AG08396 (cell line): Measurements from ENCODE around the gene IL3.

ENCODE experiments used
- DNase-seq: peaks from one replicate; pipeline ENCODE4 v3.0.0; 2012; ENCODE audit warnings: low spot score, mixed read lengths

The IL3 gene

DNA sequence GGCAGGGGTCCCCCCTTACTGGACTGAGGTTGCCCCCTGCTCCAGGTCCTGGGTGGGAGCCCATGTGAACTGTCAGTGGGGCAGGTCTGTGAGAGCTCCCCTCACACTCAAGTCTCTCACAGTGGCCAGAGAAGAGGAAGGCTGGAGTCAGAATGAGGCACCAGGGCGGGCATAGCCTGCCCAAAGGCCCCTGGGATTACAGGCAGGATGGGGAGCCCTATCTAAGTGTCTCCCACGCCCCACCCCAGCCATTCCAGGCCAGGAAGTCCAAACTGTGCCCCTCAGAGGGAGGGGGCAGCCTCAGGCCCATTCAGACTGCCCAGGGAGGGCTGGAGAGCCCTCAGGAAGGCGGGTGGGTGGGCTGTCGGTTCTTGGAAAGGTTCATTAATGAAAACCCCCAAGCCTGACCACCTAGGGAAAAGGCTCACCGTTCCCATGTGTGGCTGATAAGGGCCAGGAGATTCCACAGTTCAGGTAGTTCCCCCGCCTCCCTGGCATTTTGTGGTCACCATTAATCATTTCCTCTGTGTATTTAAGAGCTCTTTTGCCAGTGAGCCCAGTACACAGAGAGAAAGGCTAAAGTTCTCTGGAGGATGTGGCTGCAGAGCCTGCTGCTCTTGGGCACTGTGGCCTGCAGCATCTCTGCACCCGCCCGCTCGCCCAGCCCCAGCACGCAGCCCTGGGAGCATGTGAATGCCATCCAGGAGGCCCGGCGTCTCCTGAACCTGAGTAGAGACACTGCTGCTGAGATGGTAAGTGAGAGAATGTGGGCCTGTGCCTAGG, 13.0 kb downstream of the IL3 start, which contains the start of gene CSF2:
TSS of gene CSF2 (plus strand) at position 559 of the 783 bp plus-strand sequence. CDS start at position 594, 35 bp downstream.
- no peak for DNase-seq

DNA sequence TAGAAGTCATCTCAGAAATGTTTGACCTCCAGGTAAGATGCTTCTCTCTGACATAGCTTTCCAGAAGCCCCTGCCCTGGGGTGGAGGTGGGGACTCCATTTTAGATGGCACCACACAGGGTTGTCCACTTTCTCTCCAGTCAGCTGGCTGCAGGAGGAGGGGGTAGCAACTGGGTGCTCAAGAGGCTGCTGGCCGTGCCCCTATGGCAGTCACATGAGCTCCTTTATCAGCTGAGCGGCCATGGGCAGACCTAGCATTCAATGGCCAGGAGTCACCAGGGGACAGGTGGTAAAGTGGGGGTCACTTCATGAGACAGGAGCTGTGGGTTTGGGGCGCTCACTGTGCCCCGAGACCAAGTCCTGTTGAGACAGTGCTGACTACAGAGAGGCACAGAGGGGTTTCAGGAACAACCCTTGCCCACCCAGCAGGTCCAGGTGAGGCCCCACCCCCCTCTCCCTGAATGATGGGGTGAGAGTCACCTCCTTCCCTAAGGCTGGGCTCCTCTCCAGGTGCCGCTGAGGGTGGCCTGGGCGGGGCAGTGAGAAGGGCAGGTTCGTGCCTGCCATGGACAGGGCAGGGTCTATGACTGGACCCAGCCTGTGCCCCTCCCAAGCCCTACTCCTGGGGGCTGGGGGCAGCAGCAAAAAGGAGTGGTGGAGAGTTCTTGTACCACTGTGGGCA, 13.8 kb downstream of the IL3 start:
- no peak for DNase-seq

DNA sequence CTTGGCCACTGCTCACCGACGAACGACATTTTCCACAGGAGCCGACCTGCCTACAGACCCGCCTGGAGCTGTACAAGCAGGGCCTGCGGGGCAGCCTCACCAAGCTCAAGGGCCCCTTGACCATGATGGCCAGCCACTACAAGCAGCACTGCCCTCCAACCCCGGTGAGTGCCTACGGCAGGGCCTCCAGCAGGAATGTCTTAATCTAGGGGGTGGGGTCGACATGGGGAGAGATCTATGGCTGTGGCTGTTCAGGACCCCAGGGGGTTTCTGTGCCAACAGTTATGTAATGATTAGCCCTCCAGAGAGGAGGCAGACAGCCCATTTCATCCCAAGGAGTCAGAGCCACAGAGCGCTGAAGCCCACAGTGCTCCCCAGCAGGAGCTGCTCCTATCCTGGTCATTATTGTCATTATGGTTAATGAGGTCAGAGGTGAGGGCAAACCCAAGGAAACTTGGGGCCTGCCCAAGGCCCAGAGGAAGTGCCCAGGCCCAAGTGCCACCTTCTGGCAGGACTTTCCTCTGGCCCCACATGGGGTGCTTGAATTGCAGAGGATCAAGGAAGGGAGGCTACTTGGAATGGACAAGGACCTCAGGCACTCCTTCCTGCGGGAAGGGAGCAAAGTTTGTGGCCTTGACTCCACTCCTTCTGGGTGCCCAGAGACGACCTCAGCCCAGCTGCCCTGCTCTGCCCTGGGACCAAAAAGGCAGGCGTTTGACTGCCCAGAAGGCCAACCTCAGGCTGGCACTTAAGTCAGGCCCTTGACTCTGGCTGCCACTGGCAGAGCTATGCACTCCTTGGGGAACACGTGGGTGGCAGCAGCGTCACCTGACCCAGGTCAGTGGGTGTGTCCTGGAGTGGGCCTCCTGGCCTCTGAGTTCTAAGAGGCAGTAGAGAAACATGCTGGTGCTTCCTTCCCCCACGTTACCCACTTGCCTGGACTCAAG, 14.6 kb downstream of the IL3 start:
- no peak for DNase-seq

DNA sequence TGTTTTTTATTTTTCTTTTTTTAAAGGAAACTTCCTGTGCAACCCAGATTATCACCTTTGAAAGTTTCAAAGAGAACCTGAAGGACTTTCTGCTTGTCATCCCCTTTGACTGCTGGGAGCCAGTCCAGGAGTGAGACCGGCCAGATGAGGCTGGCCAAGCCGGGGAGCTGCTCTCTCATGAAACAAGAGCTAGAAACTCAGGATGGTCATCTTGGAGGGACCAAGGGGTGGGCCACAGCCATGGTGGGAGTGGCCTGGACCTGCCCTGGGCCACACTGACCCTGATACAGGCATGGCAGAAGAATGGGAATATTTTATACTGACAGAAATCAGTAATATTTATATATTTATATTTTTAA, 15.2 kb downstream of the IL3 start:
- DNase-seq = no peak

DNA sequence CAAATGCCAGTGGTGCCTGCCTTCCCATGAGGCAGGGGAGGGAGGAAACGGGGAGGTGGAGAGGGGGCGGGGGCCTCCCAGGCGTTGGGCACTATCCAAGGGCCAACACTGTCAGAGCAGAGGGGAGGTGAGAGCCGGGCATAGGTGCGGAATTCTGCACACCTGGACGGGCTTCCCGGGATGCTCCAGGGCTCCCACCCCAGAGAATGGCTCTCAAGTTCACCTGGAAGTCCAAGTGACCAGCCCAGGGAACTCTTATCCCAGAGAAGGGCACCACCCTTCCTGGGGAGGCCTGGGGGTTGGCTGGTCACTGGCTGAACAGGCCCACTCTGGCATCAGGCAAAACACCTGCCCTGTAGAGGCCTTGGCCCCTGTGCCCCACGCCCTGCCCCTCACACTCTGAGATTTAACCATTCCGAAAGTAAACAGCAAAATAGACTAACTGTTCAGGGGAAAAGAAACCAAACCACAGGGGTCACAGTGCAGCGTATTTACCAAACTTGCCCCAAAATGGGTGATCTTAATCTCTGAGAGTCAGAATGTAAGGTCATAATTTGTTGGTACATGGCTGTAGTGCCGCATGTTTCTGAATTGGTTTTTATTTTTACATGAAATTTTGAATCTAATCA, 15.9 kb downstream of the IL3 start:
- no peak for DNase-seq

DNA sequence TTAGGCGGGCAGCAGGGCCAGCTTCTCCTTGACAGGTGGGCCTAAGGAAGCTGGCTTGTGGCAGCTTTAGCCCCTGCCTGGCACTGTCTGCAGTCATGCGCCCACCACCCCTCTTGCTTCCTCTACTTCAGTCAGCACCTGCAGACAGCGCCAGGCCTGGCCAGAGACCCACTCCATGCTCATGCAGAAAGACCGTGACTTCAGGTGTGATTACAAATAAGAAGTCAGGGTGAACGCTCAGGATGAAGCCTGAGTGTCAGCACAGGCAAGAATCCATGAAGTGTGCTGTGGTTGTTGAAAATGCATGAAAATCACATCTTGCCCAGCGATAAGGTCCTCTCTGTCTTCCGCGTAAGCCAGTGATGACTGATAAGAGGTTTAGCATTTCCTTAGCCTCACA, 16.5 kb downstream of the IL3 start:
- no peak for DNase-seq

DNA sequence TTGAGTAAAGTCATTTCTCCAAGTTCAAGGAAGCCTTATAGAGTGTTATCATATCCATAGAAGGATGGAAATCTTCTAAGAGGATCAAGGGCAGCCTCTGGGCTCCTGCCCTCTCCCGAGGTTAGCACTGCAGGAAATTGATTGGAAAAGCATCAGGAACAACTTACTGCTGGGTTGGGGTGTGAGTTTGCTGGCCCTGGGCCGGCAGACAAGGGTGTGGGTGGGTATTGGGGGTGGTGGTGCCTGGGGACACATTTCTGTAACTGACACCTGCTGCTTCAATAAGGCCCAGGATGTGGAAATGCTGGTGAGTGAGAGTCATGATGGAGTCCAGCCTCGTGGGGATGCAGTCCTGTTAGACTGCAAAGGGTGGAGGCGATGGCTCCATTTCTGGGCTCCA, 18.6 kb downstream of the IL3 start:
- DNase-seq = no peak

DNA sequence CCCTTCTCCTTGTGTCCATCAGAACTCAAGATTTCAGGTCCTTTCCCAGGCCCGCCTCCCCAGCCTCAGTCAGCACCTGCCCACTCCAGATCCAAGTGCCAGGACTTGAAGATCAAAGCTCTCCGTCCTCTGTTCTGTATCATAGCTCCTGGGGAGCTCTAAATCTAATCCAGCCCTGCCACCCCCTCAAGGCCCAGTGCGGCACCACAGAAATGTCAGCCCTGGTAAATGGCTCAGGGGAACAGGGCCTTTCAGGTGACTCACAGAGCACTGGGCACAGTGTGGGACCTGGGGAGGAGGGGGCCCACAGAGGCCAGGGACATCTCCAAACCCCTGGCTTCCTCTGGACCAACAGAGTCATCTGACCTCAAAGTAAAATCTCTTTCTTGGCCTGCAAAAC, 19.2 kb downstream of the IL3 start:
- DNase-seq = no peak

DNA sequence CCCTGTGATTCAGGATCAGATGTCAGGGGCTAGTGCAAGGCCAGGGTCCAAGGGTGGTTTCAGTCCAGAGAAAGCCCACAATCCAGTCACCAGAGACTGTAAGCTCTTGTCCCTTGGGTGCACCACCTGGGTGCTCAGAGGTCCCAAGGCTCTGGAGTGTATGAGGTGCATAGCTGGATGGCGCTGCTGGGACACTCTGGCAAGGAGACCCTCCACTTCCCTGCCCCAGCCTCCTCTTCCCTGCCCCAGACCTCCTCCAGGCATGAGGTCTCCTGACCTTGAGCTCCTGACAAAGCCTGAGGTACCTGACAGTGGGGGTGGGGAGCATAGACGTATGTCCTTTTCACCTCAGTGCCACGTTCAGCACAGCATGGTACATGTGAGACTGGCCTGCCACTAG, 20.1 kb downstream of the IL3 start:
- DNase-seq = no peak

DNA sequence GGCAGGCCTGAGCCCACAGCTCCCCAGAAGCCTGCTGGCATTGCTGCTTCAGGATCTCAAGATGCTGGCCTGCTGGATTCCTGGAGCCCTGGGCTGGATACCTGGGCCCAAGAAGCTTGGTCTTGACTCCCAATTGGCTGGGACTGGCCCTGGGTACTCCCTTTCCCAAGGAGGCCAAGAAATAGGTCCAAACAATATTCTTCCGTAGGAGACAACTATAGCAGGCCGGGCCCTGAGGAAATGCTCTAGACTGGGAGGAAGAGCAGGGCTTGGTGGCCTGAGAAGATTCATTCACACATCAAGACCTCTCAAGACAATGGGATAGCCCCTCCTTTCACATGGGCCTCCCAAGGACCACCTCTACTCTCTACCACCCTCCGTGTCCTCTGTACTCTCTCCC, 21.0 kb downstream of the IL3 start:
- DNase-seq = no peak

DNA sequence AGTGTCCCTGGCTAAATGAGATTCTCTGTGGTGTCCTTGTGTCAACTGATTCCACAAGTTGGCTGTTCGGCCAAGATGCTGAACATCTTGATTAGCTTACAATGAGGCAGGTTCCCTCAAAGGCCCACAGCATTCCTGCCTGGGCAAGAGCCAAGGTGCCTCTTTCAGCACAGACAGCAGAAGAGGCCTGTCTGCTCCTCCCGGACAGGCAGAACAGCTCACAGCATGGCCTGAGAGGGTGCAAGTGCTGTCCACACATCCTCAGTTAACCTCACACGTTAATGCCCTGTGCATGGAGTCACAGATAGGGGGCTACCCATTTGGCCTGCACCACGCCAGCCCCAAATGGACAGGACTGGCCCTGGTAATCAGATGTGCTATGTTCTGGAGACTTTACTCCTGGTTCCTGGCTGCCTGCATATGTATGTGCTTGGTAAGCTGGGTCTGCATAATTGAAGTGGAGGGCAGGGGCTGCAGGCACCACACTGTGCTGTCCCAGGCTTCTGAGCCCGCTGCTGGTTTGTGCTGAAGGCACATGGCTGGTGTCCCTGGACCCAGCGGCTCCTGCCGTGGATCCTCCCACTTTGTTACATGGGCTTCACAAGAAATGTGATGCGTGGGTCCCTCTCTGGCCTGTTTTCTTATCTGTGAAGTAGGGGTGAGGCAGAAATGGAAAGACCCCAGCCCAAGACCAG, 22.0 kb downstream of the IL3 start:
- no peak for DNase-seq

DNA sequence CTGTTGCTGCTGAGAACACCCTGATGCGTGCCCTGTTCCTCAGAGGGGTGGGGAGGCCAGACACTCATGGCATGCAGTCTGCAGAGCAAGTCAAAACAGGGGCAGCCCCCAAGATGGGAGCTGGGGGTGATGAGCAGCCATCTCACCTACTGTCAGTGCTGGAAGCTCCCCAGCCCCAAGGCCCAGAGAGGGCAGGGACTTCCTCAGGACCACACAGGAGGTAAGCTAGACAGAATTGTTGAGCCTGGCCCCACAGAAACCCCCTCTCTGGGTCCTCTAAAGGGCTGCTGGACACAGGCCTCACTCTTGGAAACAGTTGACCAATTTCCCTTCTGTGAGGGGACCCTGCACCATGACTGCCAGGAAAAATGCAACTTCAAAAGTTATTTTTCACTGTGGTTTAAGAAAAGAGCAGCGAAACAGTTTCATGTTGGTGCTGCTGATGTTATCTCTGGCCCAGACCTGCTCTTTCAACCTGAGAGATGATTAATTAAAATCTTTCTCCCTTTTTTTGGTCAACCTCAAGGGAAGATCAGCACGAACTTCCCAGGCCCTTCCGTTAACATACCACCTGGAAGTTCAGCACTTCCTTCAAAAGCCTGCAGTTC, 22.7 kb downstream of the IL3 start:
- no peak for DNase-seq

DNA sequence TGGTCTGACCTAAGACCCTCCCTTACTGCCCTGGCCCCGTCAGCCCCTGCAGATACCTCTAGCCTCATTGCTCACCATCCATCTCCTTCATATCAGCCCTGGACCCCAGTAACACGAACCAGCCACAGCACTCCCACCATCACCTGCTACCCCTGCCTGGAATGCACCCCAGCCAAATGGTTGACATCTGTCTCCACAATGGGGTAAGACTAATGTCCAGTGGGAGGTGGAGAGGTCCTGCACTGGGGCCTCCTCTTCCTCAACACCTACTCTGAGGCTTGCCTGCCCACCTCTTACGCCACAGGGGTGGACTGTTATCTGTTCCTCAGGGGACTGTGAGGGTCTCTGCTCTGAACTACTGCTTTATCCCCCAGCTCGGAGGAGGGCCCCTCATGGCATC, 25.2 kb downstream of the IL3 start:
- no peak for DNase-seq

DNA sequence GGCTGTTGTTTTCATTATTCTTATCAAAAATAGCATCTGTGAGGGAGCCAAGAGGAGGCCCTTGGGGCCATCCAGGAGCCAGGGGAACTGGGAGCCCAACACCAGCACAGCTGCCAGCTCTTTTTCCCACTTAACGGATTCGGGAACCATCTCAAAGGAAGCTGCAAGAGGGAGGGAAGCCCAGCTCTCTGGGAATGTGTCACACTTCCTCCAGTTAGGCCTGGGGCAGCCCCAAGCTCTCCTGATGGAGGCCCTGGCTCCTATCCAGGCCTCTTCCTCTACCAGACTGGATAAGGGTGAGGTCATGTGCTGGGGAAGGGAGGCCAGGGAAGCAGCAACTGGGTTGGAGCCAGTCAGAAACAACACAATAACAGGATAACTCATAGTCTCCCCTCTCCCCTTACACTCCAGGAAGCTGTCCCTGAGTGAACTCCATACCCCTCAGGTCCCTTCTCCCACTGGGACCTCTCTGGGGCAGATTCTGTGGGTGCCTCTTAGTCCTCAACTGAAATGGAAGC, 25.9 kb downstream of the IL3 start:
- DNase-seq = peak; percentile 75

DNA sequence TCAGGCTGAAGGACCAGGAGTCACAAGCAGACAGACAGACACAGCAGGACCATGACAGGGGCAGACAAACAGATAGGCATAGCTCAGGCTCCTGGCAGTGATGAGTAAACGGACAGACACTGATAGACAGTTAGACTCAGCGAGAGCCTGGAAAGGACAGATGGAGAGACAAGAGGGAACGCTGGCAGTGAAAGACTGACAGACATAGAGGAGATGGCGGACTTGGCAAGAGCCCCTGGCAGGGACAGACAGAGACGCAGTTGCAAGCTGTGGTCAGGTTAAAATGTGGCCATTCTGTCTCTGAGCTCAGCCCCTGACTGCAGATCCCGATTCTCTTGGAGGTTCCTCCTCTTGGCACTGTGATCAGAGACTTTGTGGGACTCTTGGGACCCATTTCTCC, 26.7 kb downstream of the IL3 start:
- no peak for DNase-seq

DNA sequence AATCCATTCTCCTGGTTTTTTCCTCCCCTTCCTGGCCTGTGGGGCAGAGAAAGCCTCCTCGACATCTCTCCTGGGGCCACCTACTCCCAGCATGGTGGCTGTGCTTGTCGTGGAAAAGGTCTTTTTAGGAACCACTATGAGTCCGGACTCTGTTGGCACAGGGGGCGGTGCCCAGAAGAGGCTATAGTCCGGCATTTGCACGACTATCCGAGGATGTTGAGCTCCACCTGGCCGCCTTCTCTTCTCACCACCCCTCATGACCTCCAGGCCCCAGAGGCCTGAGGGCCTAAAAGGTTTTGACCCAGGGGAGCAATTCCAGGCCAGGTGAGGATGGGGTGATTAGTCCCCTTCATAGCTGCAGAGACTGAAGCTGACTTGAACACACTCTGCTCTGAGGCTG, 27.2 kb downstream of the IL3 start:
- no peak for DNase-seq

DNA sequence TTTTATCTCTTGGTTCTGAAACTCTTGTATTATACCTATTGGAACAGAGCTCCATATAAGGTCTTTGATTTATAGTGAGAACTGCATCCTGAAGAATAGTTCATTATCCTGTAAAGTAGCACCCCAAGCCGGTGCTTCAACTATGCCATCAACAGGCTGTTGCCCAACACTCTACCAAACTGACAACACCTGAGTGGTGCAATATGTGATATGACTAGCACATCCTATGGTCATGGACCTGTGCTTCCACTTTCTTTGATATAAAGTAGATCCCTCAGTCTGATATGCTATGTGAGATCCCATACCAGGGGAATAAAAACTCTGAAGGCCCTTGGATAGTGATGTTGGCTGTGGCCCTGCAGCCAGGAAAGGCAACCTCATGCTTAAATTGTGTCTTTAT, 28.9 kb downstream of the IL3 start:
- no peak for DNase-seq

DNA sequence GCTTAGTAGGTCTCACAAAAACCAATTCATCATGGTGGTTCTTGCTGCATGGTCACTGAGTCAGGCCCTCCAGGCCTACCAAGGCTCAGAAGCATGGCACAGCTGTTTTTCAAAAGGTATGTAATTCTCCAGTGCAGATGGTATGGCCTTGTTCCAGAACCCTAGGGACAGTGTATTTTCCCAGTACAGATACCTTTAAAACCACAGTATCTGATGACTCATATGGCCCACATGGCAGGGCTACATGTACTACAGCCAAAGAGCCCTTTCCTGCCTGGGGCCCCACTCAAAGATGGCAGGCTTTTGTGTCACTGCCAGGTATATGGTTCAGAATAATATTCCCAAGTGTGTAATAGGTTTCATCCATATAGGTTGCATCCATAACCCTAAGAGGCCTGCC, 29.7 kb downstream of the IL3 start:
- DNase-seq = peak; percentile 64

DNA sequence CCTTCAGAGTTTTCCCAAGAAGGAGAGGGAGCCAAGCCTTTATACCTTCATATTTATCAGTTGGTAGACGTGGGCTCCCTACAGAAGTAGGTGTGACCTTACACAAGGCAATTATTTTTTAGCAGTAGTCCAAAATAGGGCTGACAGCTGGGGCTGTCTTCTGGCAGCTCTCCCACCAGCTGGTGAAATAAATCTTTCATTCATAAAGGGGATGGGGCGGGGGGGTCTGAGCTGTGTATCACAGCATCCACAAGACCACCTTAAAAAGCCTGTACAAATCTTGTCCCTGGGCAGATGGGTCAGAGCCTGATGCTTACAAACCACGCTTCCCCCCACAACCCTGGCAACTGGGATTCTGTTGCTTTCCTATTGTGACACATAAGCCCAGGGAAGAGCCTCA, 32.8 kb downstream of the IL3 start:
- DNase-seq = no peak

DNA sequence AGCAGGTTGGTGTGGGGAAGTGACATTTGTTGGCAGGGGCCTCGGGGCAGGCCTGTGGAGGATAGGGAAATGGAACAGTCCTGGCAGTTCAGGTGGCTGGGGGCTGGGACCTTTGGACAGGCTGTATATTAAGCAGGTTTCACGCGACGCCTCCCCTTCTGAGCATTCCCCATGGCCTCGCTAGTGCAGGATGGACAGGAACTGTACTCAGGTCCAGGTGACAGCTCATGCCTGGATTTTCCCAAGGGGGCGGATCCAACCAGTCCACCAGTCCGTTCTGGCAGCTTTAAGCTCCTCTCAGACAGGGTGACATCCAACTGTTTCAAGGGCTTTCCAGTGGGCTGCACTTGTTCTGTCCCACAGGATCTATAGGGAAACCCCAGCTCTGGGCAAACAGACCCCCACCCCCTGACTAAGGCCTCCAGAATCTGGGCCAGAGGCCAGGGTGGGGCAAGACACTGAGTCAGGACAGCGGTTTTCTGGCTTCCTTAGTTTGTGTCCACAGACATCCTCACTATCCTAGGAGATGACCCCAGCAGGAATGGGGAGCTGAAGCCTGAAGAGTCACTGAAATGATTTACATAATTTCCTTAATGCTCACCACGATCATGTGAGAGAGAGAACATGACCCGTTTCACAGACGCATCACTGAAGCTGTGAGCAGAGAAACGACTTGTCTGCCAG, 34.1 kb downstream of the IL3 start:
- peak; percentile 83 for DNase-seq

DNA sequence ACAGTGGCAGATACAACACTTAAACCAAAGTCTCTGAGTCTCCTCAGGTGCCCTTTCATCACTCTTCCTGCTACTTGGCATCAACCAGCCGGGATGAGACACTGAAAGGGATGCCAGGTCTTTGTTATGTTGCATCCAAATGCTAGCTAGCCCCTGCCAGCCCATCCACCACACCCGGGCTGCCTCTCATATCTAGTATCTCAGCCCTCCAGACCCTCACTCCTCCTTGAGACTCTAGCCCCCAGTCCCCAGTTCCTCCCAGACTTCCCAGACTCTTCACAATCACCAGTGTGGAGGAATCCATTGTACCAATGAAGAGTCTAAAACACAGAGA, 34.6 kb downstream of the IL3 start:
- DNase-seq = no peak
